Transverse colon (tissue), 4 donors: ENCODE results near the gene PELO. TPM values are rescaled to one million over a fixed set of nuclear protein-coding genes. Genes with fewer than 3 reads are reported as not detected.

Source experiments
- DNase-seq: peaks from one replicate; pipeline ENCODE4 v3.0.0-alpha.2; 2019
- H3K27ac ChIP-seq, 4 donors: fragments of 200-600 bp; sonication (generic); 2 replicates each; pipeline ENCODE4 v1.5.1; 2016 to 2018; ENCODE audit warnings: inconsistent platforms in 4 of 4
- H3K27me3 ChIP-seq: fragments of 200-600 bp; sonication (generic); 2 replicates; pipeline ENCODE4 v1.5.1; 2017; ENCODE audit warnings: inconsistent platforms
- H3K36me3 ChIP-seq, 4 donors: fragments of 200-600 bp; sonication (generic); 2 replicates each; pipeline ENCODE4 v1.5.1; 2017 to 2019; ENCODE audit warnings: inconsistent platforms in 4 of 4
- H3K4me1 ChIP-seq, 4 donors: fragments of 200-600 bp; sonication (generic); 2 replicates each; pipeline ENCODE4 v1.5.1; 2017 to 2020; ENCODE audit warnings: inconsistent platforms in 4 of 4
- H3K4me3 ChIP-seq, 4 donors: fragments of 200-600 bp; sonication (generic); 1 replicate in 1 of 4; 2 replicates in 3 of 4; pipeline versions ENCODE4 v1.5.1 to v1.6.1; 2017 to 2019; ENCODE audit warnings: inconsistent platforms in 4 of 4
- H3K9me3 ChIP-seq, 2 donors: fragments of 200-600 bp; sonication (generic); 2 replicates each; pipeline ENCODE4 v1.5.1; 2017 to 2019; ENCODE audit warnings: inconsistent platforms in 2 of 2
- CTCF ChIP-seq, 5 experiments: fragments of 200-600 bp in 3 of 5; fragments of 450-650 bp in 2 of 5; sonication (generic) in 3 of 5; IDR thresholded peaks; 1 replicate in 2 of 5; 2 replicates in 3 of 5; pipeline ENCODE4 v1.5.1; 2016 to 2017; ENCODE audit warnings: antibody characterized with exemption in 5 of 5, inconsistent platforms in 3 of 5, mild to moderate bottlenecking in 2 of 5, moderate library complexity in 1 of 5
- EP300 ChIP-seq: sonication (generic); formaldehyde crosslinking; IDR thresholded peaks from one replicate; pipeline ENCODE4 v1.6.1; 2017; ENCODE audit warnings: antibody characterized with exemption, low read depth
- POLR2A ChIP-seq: fragments of 450-650 bp; IDR thresholded peaks from one replicate; pipeline ENCODE4 v1.6.1; 2016; ENCODE audit warnings: antibody characterized with exemption, mild to moderate bottlenecking, moderate library complexity
- POLR2AphosphoS5 ChIP-seq, 3 donors: sonication (generic); formaldehyde crosslinking; IDR thresholded peaks; one replicate each; pipeline ENCODE4 v1.6.1; 2016; ENCODE audit warnings: antibody characterized with exemption in 3 of 3
- WGBS, 2 donors: methylation state at CpG; one replicate each; pipeline ENCODE4 v1.1.5; 2018; ENCODE audit warnings: low coverage in 1 of 2; 5-methylcytosine and 5-hydroxymethylcytosine counted together
- in situ Hi-C, 4 donors: fragments of 200-750 bp; cut with MboI; loops; one replicate each; pipeline versions ENCODE4 v1.15.0 to v1.15.1; 2017; ENCODE audit warnings: low sequenced_read_pairs in 3 of 4, low pct_ligation_motif_present in 1 of 4, low pct_unique_long_range_greater_than_20kb in 1 of 4
- intact Hi-C: fragments of 100-400 bp; cut with DNase I; formaldehyde crosslinking; loops from one replicate; pipeline ENCODE4 v1.15.1; 2023; ENCODE audit warnings: low total_unique reads
- total RNA-seq, 4 donors: library from RNA; depleted of rRNA; stranded (reverse); fragments of >200 nt; gene quantifications; one replicate each; pipeline ENCODE4 v1.1.0, GENCODE V29; 2016

The PELO gene
- total RNA-seq, 4 donors from 2014 or later: 10.1 to 62.3 (median 16.8) TPM

DNA sequence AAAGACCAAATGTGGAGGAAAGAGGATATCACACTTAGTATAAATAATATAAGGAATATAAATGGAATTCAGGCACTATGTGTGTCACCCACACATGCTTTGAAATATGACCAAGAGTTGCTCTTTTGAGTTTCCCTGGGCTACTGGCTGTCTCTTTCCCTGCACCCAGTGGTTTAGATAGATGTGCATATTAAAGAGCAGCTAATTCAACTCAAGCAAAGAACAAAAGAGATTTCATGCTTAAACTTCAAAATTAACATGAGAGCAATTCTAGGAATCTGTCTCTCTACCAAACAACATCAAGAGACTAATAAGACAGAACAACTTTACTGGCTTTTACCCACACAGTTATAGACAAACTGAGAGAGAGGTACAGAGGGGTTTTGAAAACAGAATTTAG lies 38.0 kb upstream of the PELO start:
- TF ChIP-seq POLR2A (no peak), CTCF (IDR thresholded peaks at IDR 0.05) (no peak), EP300 (no peak), POLR2AphosphoS5 (IDR thresholded peaks at IDR 0.05) (no peak)
- H3K27ac ChIP-seq: no peak overlapping the region
- no peaks in the 10 kb centered on the region for H3K4me1 ChIP-seq
- H3K9me3 ChIP-seq: no peaks in the 10 kb centered on the region
- no peak for DNase-seq
- intact Hi-C loops (no loop called here), in situ Hi-C loops (no loop called here)
- no peaks in the 10 kb centered on the region for H3K27me3 ChIP-seq
- no peak overlapping the region for H3K4me3 ChIP-seq
- H3K36me3 ChIP-seq: no peaks in the 10 kb centered on the region

- H3K27ac ChIP-seq: no peak overlapping the region
- H3K9me3 ChIP-seq: no peaks in the 10 kb centered on the region
- no peaks in the 10 kb centered on the region for H3K4me1 ChIP-seq
- no peaks in the 10 kb centered on the region for H3K36me3 ChIP-seq
- H3K27me3 ChIP-seq: no peaks in the 10 kb centered on the region
- intact Hi-C loops (no loop called here), in situ Hi-C loops (no loop called here)
- 85 to 100% methylated on average over 1 of the region's 1 CpG for WGBS, 2 donors
- no peak overlapping the region for H3K4me3 ChIP-seq
- DNase-seq: no peak
- TF ChIP-seq CTCF (IDR thresholded peaks at IDR 0.05) (no peak), POLR2A (no peak), EP300 (no peak), POLR2AphosphoS5 (IDR thresholded peaks at IDR 0.05) (no peak)
These were observed 36.6 kb upstream of the PELO start for GRCh38 chr5:52751137-52751536.

DNA sequence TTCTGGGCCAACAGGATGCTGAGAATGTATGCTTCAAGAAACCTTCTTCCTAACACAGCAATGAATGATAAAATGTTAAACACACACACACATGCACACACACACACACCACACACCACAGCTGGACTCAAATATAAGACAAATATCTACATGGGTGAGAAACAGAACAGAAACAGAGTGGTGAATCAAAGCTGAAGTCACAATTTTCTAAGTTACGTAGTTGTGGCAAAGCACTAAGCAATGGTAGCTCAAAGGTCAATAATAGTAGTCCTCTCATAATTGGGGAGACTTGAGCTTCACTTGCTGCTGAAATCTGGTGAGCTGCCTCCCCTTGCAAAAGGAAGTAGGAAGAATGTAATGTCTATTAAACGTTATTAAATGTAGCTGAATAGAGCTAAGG lies 33.7 kb upstream of the PELO start:
- intact Hi-C loops: no loop called here
- in situ Hi-C loops: no loop called here

DNA sequence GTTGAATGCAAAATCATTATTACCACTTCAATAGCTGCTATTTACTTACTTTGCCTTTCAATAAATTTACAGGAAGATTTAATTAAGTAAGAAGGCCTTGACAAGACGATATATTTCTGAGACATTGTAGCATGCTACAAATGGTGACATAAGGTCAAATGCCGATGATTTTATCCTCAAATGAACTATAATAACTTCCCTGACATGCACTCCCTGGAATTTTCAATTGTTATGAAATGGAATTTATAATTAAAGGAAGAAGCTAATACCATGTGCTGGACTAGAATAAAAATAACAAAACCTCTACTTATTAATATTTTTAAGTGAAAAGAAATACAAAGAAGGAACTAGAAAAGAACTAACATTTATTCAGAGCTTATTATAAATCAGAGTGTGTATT lies 30.2 kb upstream of the PELO start:
- in situ Hi-C loops (no loop called here), intact Hi-C loops (no loop called here)
- H3K36me3 ChIP-seq: no peaks in the 10 kb centered on the region
- H3K27ac ChIP-seq: no peak overlapping the region
- H3K4me3 ChIP-seq: no peak overlapping the region
- no peaks in the 10 kb centered on the region for H3K27me3 ChIP-seq
- no peaks in the 10 kb centered on the region for H3K9me3 ChIP-seq
- H3K4me1 ChIP-seq: no peaks in the 10 kb centered on the region
- WGBS, 2 donors: 73 to 78% methylated on average over 2 of the region's 2 CpGs
- DNase-seq: no peak
- TF ChIP-seq EP300: no peak
- no peak for TF ChIP-seq CTCF (IDR thresholded peaks at IDR 0.05)
- TF ChIP-seq POLR2A: no peak
- no peak for TF ChIP-seq POLR2AphosphoS5 (IDR thresholded peaks at IDR 0.05)

More for the DNA sequence above, 33.7 kb upstream of the PELO start:
- 56 to 76% methylated on average over 2 of the region's 2 CpGs for WGBS, 2 donors
- Histone ChIP-seq H3K4me1 (no peaks in the 10 kb centered on the region), H3K9me3 (no peaks in the 10 kb centered on the region), H3K27ac (no peak overlapping the region), H3K27me3 (no peaks in the 10 kb centered on the region), H3K36me3 (no peaks in the 10 kb centered on the region), H3K4me3 (no peak overlapping the region)
- no peak for TF ChIP-seq EP300
- TF ChIP-seq POLR2A: no peak
- no peak for TF ChIP-seq POLR2AphosphoS5 (IDR thresholded peaks at IDR 0.05)
- no peak for TF ChIP-seq CTCF (IDR thresholded peaks at IDR 0.05)
- DNase-seq: no peak
